Aorta (tissue), 5 donors: ENCODE data around the gene PLCD3. TPM values are rescaled to one million over a fixed set of nuclear protein-coding genes. Genes with fewer than 3 reads are reported as not detected.

ENCODE experiments used
- ATAC-seq: fragments of 200-7000 bp; cut with Tn5 transposase; one replicate; pipeline ENCODE4 v1.9.1; 2022; ENCODE audit warnings: moderate library complexity; ENCODE audit not compliant: low FRiP score
- DNase-seq, 2 donors: peaks; one replicate each; pipeline ENCODE4 v3.0.0-alpha.2; 2020
- H3K27ac ChIP-seq, 2 donors: one replicate each; pipeline ENCODE4 v1.5.1; 2013; ENCODE audit warnings: low read length in 2 of 2, mild to moderate bottlenecking in 2 of 2, moderate library complexity in 2 of 2, control low read depth in 1 of 2, inconsistent platforms in 1 of 2, low read depth in 1 of 2
- H3K27me3 ChIP-seq, 2 donors: one replicate each; pipeline ENCODE4 v1.6.1; 2013; ENCODE audit warnings: control low read depth in 1 of 2, low read length in 1 of 2, mild to moderate bottlenecking in 1 of 2, moderate library complexity in 1 of 2; ENCODE audit not compliant: insufficient read depth in 2 of 2, control insufficient read depth in 1 of 2
- H3K36me3 ChIP-seq, 2 donors: one replicate each; pipeline ENCODE4 v1.6.1; 2013; ENCODE audit warnings: control low read depth in 1 of 2, low read length in 1 of 2, mild to moderate bottlenecking in 1 of 2; ENCODE audit not compliant: insufficient read depth in 2 of 2, control insufficient read depth in 1 of 2
- H3K4me1 ChIP-seq, 2 donors: one replicate each; pipeline ENCODE4 v1.6.1; 2013; ENCODE audit warnings: low read length in 2 of 2, control low read depth in 1 of 2, mild to moderate bottlenecking in 1 of 2, moderate library complexity in 1 of 2; ENCODE audit not compliant: insufficient read depth in 2 of 2, control insufficient read depth in 1 of 2
- H3K4me3 ChIP-seq, 2 donors: one replicate each; pipeline ENCODE4 v1.5.1; 2013; ENCODE audit warnings: low read length in 2 of 2, control low read depth in 1 of 2, mild to moderate bottlenecking in 1 of 2
- H3K9me3 ChIP-seq: one replicate; pipeline ENCODE4 v1.6.1; 2013; ENCODE audit warnings: mild to moderate bottlenecking, low read length; ENCODE audit not compliant: control insufficient read depth
- WGBS, 2 donors: extraction: QIAGEN DNeasy Blood & Tissue Kit; methylation state at CpG; one replicate each; pipeline ENCODE4 v1.1.7; 2013; 5-methylcytosine and 5-hydroxymethylcytosine counted together
- intact Hi-C, 2 donors: fragments of 100-400 bp; cut with DNase I; formaldehyde crosslinking; loops; one replicate each; pipeline versions ENCODE4 v1.14.2 to v1.15.0; 2022
- polyA plus RNA-seq, 2 donors: library from polyadenylated mRNA; stranded (reverse); fragments of 200-250 nt; gene quantifications; one replicate each; pipeline ENCODE4 v1.2.3, GENCODE V29; 2013
- total RNA-seq, 2 donors: library from RNA; stranded (reverse); fragmentation: NEBNext Ultra II Directional; extraction: Animal tissue kit (Norgen Biotek cat#: 25700); gene quantifications; one replicate each; pipeline ENCODE4 v1.2.1, GENCODE V29; 2021
- donor health status: healthy with polysubstance abuse.
- donor health status: Bipolar disorder and iron deficiency.
- donor health status: DM: no; HTN: no; CAD: no.
- donor health status: DM: no; HTN: no; CAD: no.
- donor health status: DM: yes; HTN: yes; CAD: no.

The PLCD3 gene
- total and polyA plus RNA-seq, 4 donors = 22.8 to 97.4 (median 94.2) TPM

GRCh38 chr17:45146890-45147580 is 14.7 kb upstream of the PLCD3 start:
- ATAC-seq (peak; percentile 7), DNase-seq (peak; percentile 63 to 86)
- intact Hi-C loops = loop anchor here in 1 of 2 donors (10.0 kb wide), 1 partner anchor 168 kb away; the partner anchor contains the start of gene MAP3K14

GRCh38 chr17:45146592-45146889 is 14.2 kb upstream of the PLCD3 start:
- peaks cover 0 to 2% of the 10 kb centered on the region in 2 donors for H3K4me1 ChIP-seq
- WGBS, 2 donors = 52 to 54% methylated on average over 4 of the region's 4 CpGs
- peaks cover 0 to 2% of the 10 kb centered on the region in 2 donors for H3K27me3 ChIP-seq
- ATAC-seq (no peak), DNase-seq (no peak)
- intact Hi-C loops = loop anchor here in 1 of 2 donors (10.0 kb wide), 1 partner anchor 168 kb away; the partner anchor contains the start of gene MAP3K14
- peak overlapping the region in 1 of 2 donors; percentile 72 for H3K27ac ChIP-seq
- no peaks in the 10 kb centered on the region for H3K9me3 ChIP-seq
- no peaks in the 10 kb centered on the region for H3K36me3 ChIP-seq
- no peak overlapping the region for H3K4me3 ChIP-seq

More at GRCh38 chr17:45146890-45147580, 14.7 kb upstream of the PLCD3 start:
- peaks cover 0 to 2% of the 10 kb centered on the region in 2 donors for H3K4me1 ChIP-seq
- H3K4me3 ChIP-seq = peak overlapping the region; percentile 49 to 83
- H3K9me3 ChIP-seq = no peaks in the 10 kb centered on the region
- H3K27ac ChIP-seq = peak overlapping the region; percentile 78 to 85
- no peaks in the 10 kb centered on the region for H3K36me3 ChIP-seq
- H3K27me3 ChIP-seq = peaks cover 0 to 2% of the 10 kb centered on the region in 2 donors
- 6% methylated on average over 25 to 29 of the region's 29 CpGs for WGBS, 2 donors

GRCh38 chr17:45146166-45146565 is 13.9 kb upstream of the PLCD3 start:
- no peak overlapping the region for H3K4me3 ChIP-seq
- ATAC-seq (no peak), DNase-seq (peak; percentile 47 to 70)
- 75 to 80% methylated on average over 10 of the region's 10 CpGs for WGBS, 2 donors
- H3K27me3 ChIP-seq = peaks cover 0 to 2% of the 10 kb centered on the region in 2 donors
- no peaks in the 10 kb centered on the region for H3K9me3 ChIP-seq
- H3K36me3 ChIP-seq = no peaks in the 10 kb centered on the region
- no peak overlapping the region for H3K27ac ChIP-seq
- intact Hi-C loops = loop anchor here in 1 of 2 donors (10.0 kb wide), 1 partner anchor 169 kb away; the partner anchor contains the start of gene MAP3K14
- no peaks in the 10 kb centered on the region for H3K4me1 ChIP-seq

GRCh38 chr17:45145035-45145389 is 12.7 kb upstream of the PLCD3 start:
- WGBS, 2 donors = 65 to 70% methylated on average over 8 of the region's 8 CpGs
- peaks cover 0 to 2% of the 10 kb centered on the region in 2 donors for H3K27me3 ChIP-seq
- H3K36me3 ChIP-seq = no peaks in the 10 kb centered on the region
- ATAC-seq = no peak
- peak overlapping the region in 1 of 2 donors; percentile 65 for H3K27ac ChIP-seq
- no peak overlapping the region for H3K4me3 ChIP-seq
- intact Hi-C loops = loop anchor here in 1 of 2 donors (10.0 kb wide), 1 partner anchor 170 kb away; the partner anchor contains the start of gene MAP3K14
- no peaks in the 10 kb centered on the region for H3K9me3 ChIP-seq
- DNase-seq = no peak
- H3K4me1 ChIP-seq = no peaks in the 10 kb centered on the region

GRCh38 chr17:45144199-45145034 is 12.1 kb upstream of the PLCD3 start:
- peak; percentile 75 to 88 for DNase-seq
- Histone ChIP-seq H3K9me3 (no peaks in the 10 kb centered on the region), H3K4me1 (no peaks in the 10 kb centered on the region), H3K4me3 (peak overlapping the region; percentile 11 to 45), H3K27ac (peak overlapping the region; percentile 65 to 90), H3K27me3 (peaks cover 0 to 2% of the 10 kb centered on the region in 2 donors), H3K36me3 (no peaks in the 10 kb centered on the region)
- intact Hi-C loops = loop anchor here in 1 of 2 donors (10.0 kb wide), 1 partner anchor 170 kb away; the partner anchor contains the start of gene MAP3K14
- ATAC-seq = peak; percentile 1
- 5 to 6% methylated on average over 47 to 71 of the region's 71 CpGs for WGBS, 2 donors

- WGBS, 2 donors = 0 to 2% methylated on average over 20 to 21 of the region's 21 CpGs
- H3K27me3 ChIP-seq = peaks cover 0 to 2% of the 10 kb centered on the region in 2 donors
- H3K4me1 ChIP-seq = no peaks in the 10 kb centered on the region
- H3K36me3 ChIP-seq = no peaks in the 10 kb centered on the region
- peak overlapping the region; percentile 41 to 90 for H3K27ac ChIP-seq
- intact Hi-C loops = loop anchor here in 1 of 2 donors (10.0 kb wide), 1 partner anchor 171 kb away; the partner anchor contains the start of gene MAP3K14
- H3K9me3 ChIP-seq = no peaks in the 10 kb centered on the region
- DNase-seq (peak; percentile 94 to 97), ATAC-seq (peak; percentile 50)
- H3K4me3 ChIP-seq = peak overlapping the region; percentile 11 to 45
Observed at GRCh38 chr17:45143767-45144198, 11.5 kb upstream of the PLCD3 start.

- WGBS, 2 donors = 51 to 61% methylated on average over 13 of the region's 13 CpGs
- intact Hi-C loops = loop anchor here in 1 of 2 donors (10.0 kb wide), 1 partner anchor 172 kb away; the partner anchor contains the start of gene MAP3K14
- no peak overlapping the region for H3K4me3 ChIP-seq
- H3K4me1 ChIP-seq = no peaks in the 10 kb centered on the region
- peak overlapping the region; percentile 41 to 90 for H3K27ac ChIP-seq
- no peak for ATAC-seq
- no peaks in the 10 kb centered on the region for H3K9me3 ChIP-seq
- H3K36me3 ChIP-seq = no peaks in the 10 kb centered on the region
- peak; percentile 38 to 65 for DNase-seq
- no peaks in the 10 kb centered on the region for H3K27me3 ChIP-seq
Observed at GRCh38 chr17:45143094-45143670, 10.9 kb upstream of the PLCD3 start.

- ATAC-seq (no peak), DNase-seq (peak; percentile 14 to 46)
- no peak overlapping the region for H3K27ac ChIP-seq
- no peak overlapping the region for H3K4me3 ChIP-seq
- H3K9me3 ChIP-seq = no peaks in the 10 kb centered on the region
- H3K4me1 ChIP-seq = no peaks in the 10 kb centered on the region
- intact Hi-C loops = loop anchor here in 1 of 2 donors (10.0 kb wide), 1 partner anchor 365 kb away; no protein-coding TSS in a partner anchor
- H3K27me3 ChIP-seq = no peaks in the 10 kb centered on the region
- H3K36me3 ChIP-seq = no peaks in the 10 kb centered on the region
- WGBS, 2 donors = 73 to 80% methylated on average over 4 of the region's 4 CpGs
Observed at GRCh38 chr17:45139533-45139920, 7.2 kb upstream of the PLCD3 start.
